Measurements from ENCODE around the gene SPRYD3. TPM values are rescaled to one million over a fixed set of nuclear protein-coding genes. Genes with fewer than 3 reads are reported as not detected.
A peak's percentile ranks its signal among the peaks of the same experiment; 100 is the strongest.

Gene SPRYD3
- total and polyA plus RNA-seq, 2 of the 4 experiments (the other 2 are of a cell fraction), result 25.6 to 27.8 TPM

- Histone ChIP-seq H2AFZ (replicated peaks; ENCODE audit: low read length, poor library complexity) (peak overlapping the region; percentile 66), H2AK9ac (replicated peaks; ENCODE audit: low read depth, low read length, poor library complexity) (peak overlapping the region; percentile 63), H3K4me3 (ENCODE audit: insufficient read depth, low read depth, low read length) (no peak overlapping the region), H2BK15ac (ENCODE audit: low read depth, low read length) (no peak overlapping the region), H3K18ac (ENCODE audit: low read depth, low read length) (no peak overlapping the region), H4K91ac (ENCODE audit: insufficient read depth, low read depth, low read length) (peak overlapping the region; percentile 30; the same call in 1 of the 2 replicates), H4K8ac (ENCODE audit: low read depth in 2 of 2, low read length in 2 of 2) (no peak overlapping the region), H2BK5ac (ENCODE audit: low read depth, low read length, poor library complexity, severe bottlenecking) (no peak overlapping the region), H3K9me3 (ENCODE audit: control insufficient read depth, insufficient read depth, low read length) (no peaks in the 10 kb centered on the region), H4K5ac (ENCODE audit: low read depth, low read length) (no peak overlapping the region), H3K4me1 (ENCODE audit: control insufficient read depth, insufficient read depth, low read length) (peaks cover 3% of the 10 kb centered on the region; the same call in 1 of the 2 replicates), H3K4me2 (ENCODE audit: low read depth, low read length) (no peak overlapping the region), H3K9ac (ENCODE audit: low read depth, low read length) (no peak overlapping the region), H2AK5ac (ENCODE audit: low read depth, low read length) (no peak overlapping the region), H3K14ac (replicated peaks; ENCODE audit: low read depth, low read length) (peak overlapping the region; percentile 77; the same call in 1 of the 2 replicates), H3K36me3 (ENCODE audit: control insufficient read depth, insufficient read depth, low read length) (no peaks in the 10 kb centered on the region), H3K4ac (ENCODE audit: low read depth, low read length) (no peak overlapping the region; the same call in 1 of the 2 replicates), H2BK120ac (ENCODE audit: low read depth, low read length) (peak overlapping the region; percentile 8; the same call in 1 of the 2 replicates), H3K27me3 (ENCODE audit: control insufficient read depth, insufficient read depth, low read length) (peaks cover 4% of the 10 kb centered on the region; the same call in 1 of the 2 replicates), H3K23ac (ENCODE audit: low read depth, low read length) (no peak overlapping the region), H3K79me1 (ENCODE audit: low read depth in 1 of 2, low read length in 2 of 2) (no peaks in the 10 kb centered on the region), H2BK20ac (ENCODE audit: low read depth, low read length) (no peak overlapping the region; the same call in 1 of the 2 replicates), H3K27ac (ENCODE audit: insufficient read depth, low read length) (no peak overlapping the region), H3K56ac (ENCODE audit: extremely low read depth, insufficient read depth, low read length) (no peak overlapping the region), H3K9me1 (ENCODE audit: insufficient read depth, low read length) (peaks cover 10% of the 10 kb centered on the region), H4K20me1 (ENCODE audit: insufficient read depth, low read length) (no peaks in the 10 kb centered on the region)
- WGBS, 2 experiments (ENCODE audit: extremely low coverage in 2 of 2, insufficient read length in 1 of 2), result 78% methylated on average over 6 of the region's 16 CpGs; no CpG with 5 or more reads in 1 of the 2 experiments
- ATAC-seq (ENCODE audit: low read depth), result peak; percentile 75
- CTCF ChIA-PET, result no interaction called here
- dilution Hi-C loops (cut with HindIII; ENCODE audit: low sequenced_read_pairs, unreplicated experiment), result no loop called here
- in situ Hi-C loops (cut with MboI; ENCODE audit: low sequenced_read_pairs), result no loop called here
- POLR2A ChIA-PET (ENCODE audit: unreplicated experiment), result no interaction called here
- TF ChIP-seq FOS (IDR thresholded peaks at IDR 0.05; ENCODE audit: low read depth, low read length), result peak; percentile 20; the same call in 1 of the 2 replicates
- TF ChIP-seq ELK1 (IDR thresholded peaks at IDR 0.05; ENCODE audit: borderline replicate concordance, low read depth, low read length), result no peak
- intact Hi-C loops (cut with micrococcal nuclease), result no loop called here
- DNase-seq, result peak; percentile 58
- BruUV-seq (replicated peaks), result no TSS peak
Measured at GRCh38 chr12:53123578-53124351, 44.6 kb upstream of the SPRYD3 start.

Data from IMR-90 (cell line).